Caco-2 (cell line): ENCODE data around the gene MGMT. TPM values are rescaled to one million over a fixed set of nuclear protein-coding genes. Genes with fewer than 3 reads are reported as not detected.

ENCODE experiments used
- BruUV-seq: library from RNA; stranded (reverse); fragments of 400-500 nt; replicated peaks from 2 replicates; lab custom pipeline; 2021; lab: Mats Ljungman, UMichigan
- CTCF ChIA-PET: fragments of 300-600 bp; sonication (Branson Sonifier 250); formaldehyde crosslinking; loops from one replicate; lab custom pipeline; 2022; ENCODE audit warnings: antibody characterized with exemption; lab: Charles Lee
- POLR2A ChIA-PET: fragments of 300-600 bp; sonication (Branson Sonifier 250); formaldehyde crosslinking; loops from one replicate; lab custom pipeline; 2022; ENCODE audit warnings: antibody characterized with exemption; lab: Charles Lee
- DNase-seq, 2 experiments: peaks; one replicate each; pipeline versions ENCODE4 v3.0.0 to v3.0.0-alpha.2; 2020 to 2022
- H3K27me3 ChIP-seq: replicated peaks from 2 replicates; pipeline ENCODE4 v1.6.0; 2011; ENCODE audit warnings: low read length; ENCODE audit not compliant: control insufficient read depth, insufficient read depth
- H3K36me3 ChIP-seq: 2 replicates; pipeline ENCODE4 v1.5.1; 2011; ENCODE audit warnings: low read length; ENCODE audit not compliant: control insufficient read depth, insufficient read depth
- H3K4me1 ChIP-seq: fragments of 250-450 bp; sonication (Bioruptor Pico); 2 replicates; pipeline ENCODE4 v1.5.1; 2020; ENCODE audit warnings: mild to moderate bottlenecking
- H3K4me3 ChIP-seq: 2 replicates; pipeline ENCODE4 v1.5.1; 2011; ENCODE audit warnings: low read depth, mild to moderate bottlenecking, control low read depth, low read length
- H3K9me3 ChIP-seq: fragments of 250-450 bp; sonication (Bioruptor Pico); 2 replicates; pipeline ENCODE4 v1.5.1; 2020; ENCODE audit warnings: mild to moderate bottlenecking, moderate library complexity
- H3K27ac Mint-ChIP-seq: one replicate; pipeline ENCODE4 v1.8.0; 2022; ENCODE audit warnings: mixed read lengths; ENCODE audit not compliant: unreplicated experiment
- H3K27me3 Mint-ChIP-seq: one replicate; pipeline ENCODE4 v1.8.0; 2022; ENCODE audit warnings: mixed read lengths; ENCODE audit not compliant: insufficient read depth, unreplicated experiment
- H3K36me3 Mint-ChIP-seq: one replicate; pipeline ENCODE4 v1.8.0; 2022; ENCODE audit warnings: mild to moderate bottlenecking, mixed read lengths; ENCODE audit not compliant: insufficient read depth, unreplicated experiment
- H3K4me1 Mint-ChIP-seq: one replicate; pipeline ENCODE4 v1.8.0; 2022; ENCODE audit warnings: low read depth, mixed read lengths; ENCODE audit not compliant: unreplicated experiment
- H3K4me3 Mint-ChIP-seq: one replicate; pipeline ENCODE4 v1.8.0; 2022; ENCODE audit warnings: mild to moderate bottlenecking, moderate library complexity, mixed read lengths; ENCODE audit not compliant: unreplicated experiment
- H3K9me3 Mint-ChIP-seq: one replicate; pipeline ENCODE4 v1.8.0; 2022; ENCODE audit warnings: mixed read lengths; ENCODE audit not compliant: unreplicated experiment
- intact Hi-C: fragments of 100-400 bp; cut with micrococcal nuclease; formaldehyde crosslinking; loops from one replicate; pipeline ENCODE4 v1.10.0; 2022; ENCODE audit not compliant: unreplicated experiment
- total RNA-seq: library from RNA; stranded (reverse); gene quantifications from 2 replicates; pipeline ENCODE4 v1.2.3, GENCODE V29; 2022
- TF ChIP-seq, protein P1 (sequence below), 2 experiments: fragments of 200-600 bp in 1 of 2; IDR thresholded peaks; 1 replicate in 1 of 2; 2 replicates in 1 of 2; pipeline versions ENCODE4 v1.5.1 to v1.8.0; 2011 to 2022; ENCODE audit warnings: antibody characterized with exemption in 1 of 2, control low read depth in 1 of 2, inconsistent platforms in 1 of 2, low read depth in 1 of 2, low read length in 1 of 2, mild to moderate bottlenecking in 1 of 2, moderate library complexity in 1 of 2; ENCODE audit not compliant: insufficient read depth in 1 of 2, severe bottlenecking in 1 of 2, unreplicated experiment in 1 of 2

The MGMT gene
- total RNA-seq, 1 experiment from 2014 or later: 57.0 TPM

DNA sequence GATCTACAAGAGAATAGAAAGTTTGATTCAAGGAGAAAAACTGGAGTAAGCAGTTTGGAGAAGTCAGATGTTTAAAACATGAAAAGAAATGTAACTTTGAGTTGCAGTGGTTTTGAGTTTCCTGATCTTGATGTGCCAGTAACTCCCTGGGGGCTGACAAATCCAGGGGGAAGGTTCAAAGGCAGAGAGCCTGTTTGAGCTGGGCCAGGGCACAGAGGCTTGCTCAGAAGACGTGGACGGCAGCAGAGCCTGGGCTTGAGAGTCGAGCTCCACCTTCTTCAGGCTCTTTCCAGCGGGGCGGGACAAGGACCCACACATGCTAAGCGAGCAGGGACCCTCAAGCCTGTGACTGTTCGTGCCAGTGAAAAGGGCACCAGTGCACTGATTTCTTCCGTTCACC, 176.2 kb downstream of the MGMT start:
- peaks cover 5% of the 10 kb centered on the region for H3K9me3 ChIP-seq
- no peaks in the 10 kb centered on the region for H3K27me3 ChIP-seq
- peaks cover 42% of the 10 kb centered on the region for H3K4me1 ChIP-seq
- Mint-ChIP-seq H3K9me3 (peaks cover 18% of the 10 kb centered on the region), H3K27me3 (no peaks in the 10 kb centered on the region), H3K4me1 (peaks cover 30% of the 10 kb centered on the region), H3K27ac (peak overlapping the region; percentile 91), H3K36me3 (peaks cover 33% of the 10 kb centered on the region), H3K4me3 (peak overlapping the region; percentile 5)
- no TSS peak for BruUV-seq
- intact Hi-C loops: no loop called here
- POLR2A ChIA-PET: no interaction called here
- no peaks in the 10 kb centered on the region; the same call in 1 of the 2 replicates for H3K36me3 ChIP-seq
- DNase-seq: no peak
- TF ChIP-seq, protein P1, sequence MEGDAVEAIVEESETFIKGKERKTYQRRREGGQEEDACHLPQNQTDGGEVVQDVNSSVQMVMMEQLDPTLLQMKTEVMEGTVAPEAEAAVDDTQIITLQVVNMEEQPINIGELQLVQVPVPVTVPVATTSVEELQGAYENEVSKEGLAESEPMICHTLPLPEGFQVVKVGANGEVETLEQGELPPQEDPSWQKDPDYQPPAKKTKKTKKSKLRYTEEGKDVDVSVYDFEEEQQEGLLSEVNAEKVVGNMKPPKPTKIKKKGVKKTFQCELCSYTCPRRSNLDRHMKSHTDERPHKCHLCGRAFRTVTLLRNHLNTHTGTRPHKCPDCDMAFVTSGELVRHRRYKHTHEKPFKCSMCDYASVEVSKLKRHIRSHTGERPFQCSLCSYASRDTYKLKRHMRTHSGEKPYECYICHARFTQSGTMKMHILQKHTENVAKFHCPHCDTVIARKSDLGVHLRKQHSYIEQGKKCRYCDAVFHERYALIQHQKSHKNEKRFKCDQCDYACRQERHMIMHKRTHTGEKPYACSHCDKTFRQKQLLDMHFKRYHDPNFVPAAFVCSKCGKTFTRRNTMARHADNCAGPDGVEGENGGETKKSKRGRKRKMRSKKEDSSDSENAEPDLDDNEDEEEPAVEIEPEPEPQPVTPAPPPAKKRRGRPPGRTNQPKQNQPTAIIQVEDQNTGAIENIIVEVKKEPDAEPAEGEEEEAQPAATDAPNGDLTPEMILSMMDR (IDR thresholded peaks at IDR 0.05; ENCODE audit: insufficient read depth in 1 of 2, low read depth in 1 of 2, low read length in 1 of 2, severe bottlenecking in 1 of 2, unreplicated experiment in 1 of 2): no peak
- CTCF ChIA-PET: no interaction called here
- no peak overlapping the region for H3K4me3 ChIP-seq

DNA sequence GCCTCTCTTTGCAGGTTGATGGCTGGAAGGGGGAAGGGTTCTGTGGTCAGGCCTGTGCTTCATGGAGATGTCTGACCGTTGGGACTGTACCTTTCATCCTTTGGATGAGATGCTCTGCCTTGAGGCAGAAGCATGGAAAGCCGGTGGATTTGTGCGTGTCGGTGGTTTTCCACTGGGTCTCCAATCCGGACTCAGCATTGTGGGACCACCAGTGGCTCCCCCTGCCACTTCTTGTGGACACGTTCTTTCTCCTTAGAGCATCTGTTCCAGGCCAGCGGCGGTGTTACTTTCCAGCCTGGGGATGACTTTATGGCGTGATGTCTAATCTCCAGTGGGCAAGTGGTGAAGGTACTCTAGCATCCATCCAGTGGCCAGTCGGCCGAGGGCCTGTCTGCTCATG, 178.4 kb downstream of the MGMT start:
- peaks cover 23% of the 10 kb centered on the region for H3K4me1 Mint-ChIP-seq
- H3K27me3 Mint-ChIP-seq: no peaks in the 10 kb centered on the region
- peaks cover 24% of the 10 kb centered on the region for H3K36me3 Mint-ChIP-seq
- intact Hi-C loops: no loop called here
- Histone ChIP-seq H3K4me1 (peaks cover 30% of the 10 kb centered on the region), H3K36me3 (no peaks in the 10 kb centered on the region; the same call in 1 of the 2 replicates), H3K9me3 (peaks cover 5% of the 10 kb centered on the region), H3K27me3 (no peaks in the 10 kb centered on the region), H3K4me3 (no peak overlapping the region)
- POLR2A ChIA-PET: no interaction called here
- TF ChIP-seq, protein P1 (IDR thresholded peaks at IDR 0.05; ENCODE audit: insufficient read depth in 1 of 2, low read depth in 1 of 2, low read length in 1 of 2, severe bottlenecking in 1 of 2, unreplicated experiment in 1 of 2): no peak
- no peaks in the 10 kb centered on the region for H3K9me3 Mint-ChIP-seq
- no peak for DNase-seq
- H3K27ac Mint-ChIP-seq: no peak overlapping the region
- CTCF ChIA-PET: no interaction called here
- H3K4me3 Mint-ChIP-seq: no peak overlapping the region
- BruUV-seq: no TSS peak

DNA sequence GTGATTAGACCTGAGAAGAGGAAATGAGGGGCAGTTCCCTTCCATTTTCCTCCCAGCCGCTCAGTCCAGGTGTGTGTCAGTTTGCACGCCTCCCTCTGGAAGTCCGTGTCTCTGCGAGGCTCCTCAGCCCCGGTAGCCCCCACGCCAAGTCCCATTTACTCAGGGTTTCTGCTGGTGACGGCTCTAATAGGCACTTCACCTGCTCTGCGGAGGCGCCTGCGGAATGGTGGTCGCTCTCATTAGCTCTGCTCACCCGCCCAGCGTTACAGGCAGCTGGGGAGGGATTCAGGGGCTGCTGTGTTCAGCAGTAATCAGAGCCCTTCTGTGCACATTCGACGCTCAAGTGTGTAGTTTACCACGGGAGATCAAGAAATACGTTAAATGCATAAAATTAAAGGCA, 179.9 kb downstream of the MGMT start:
- TF ChIP-seq, protein P1 (IDR thresholded peaks at IDR 0.05; ENCODE audit: insufficient read depth in 1 of 2, low read depth in 1 of 2, low read length in 1 of 2, severe bottlenecking in 1 of 2, unreplicated experiment in 1 of 2): no peak
- intact Hi-C loops: no loop called here
- ChIA-PET CTCF (no interaction called here), POLR2A (no interaction called here)
- no TSS peak for BruUV-seq
- DNase-seq: no peak
- H3K36me3 ChIP-seq: no peaks in the 10 kb centered on the region; the same call in 1 of the 2 replicates
- no peak overlapping the region for H3K4me3 Mint-ChIP-seq
- no peaks in the 10 kb centered on the region for H3K9me3 Mint-ChIP-seq
- H3K9me3 ChIP-seq: no peaks in the 10 kb centered on the region
- H3K36me3 Mint-ChIP-seq: peaks cover 24% of the 10 kb centered on the region
- peaks cover 23% of the 10 kb centered on the region for H3K4me1 Mint-ChIP-seq
- no peaks in the 10 kb centered on the region for H3K27me3 Mint-ChIP-seq
- no peaks in the 10 kb centered on the region for H3K27me3 ChIP-seq
- H3K27ac Mint-ChIP-seq: no peak overlapping the region
- H3K4me1 ChIP-seq: peaks cover 16% of the 10 kb centered on the region
- no peak overlapping the region for H3K4me3 ChIP-seq
